ENCODE data around the gene CCS.

DNA sequence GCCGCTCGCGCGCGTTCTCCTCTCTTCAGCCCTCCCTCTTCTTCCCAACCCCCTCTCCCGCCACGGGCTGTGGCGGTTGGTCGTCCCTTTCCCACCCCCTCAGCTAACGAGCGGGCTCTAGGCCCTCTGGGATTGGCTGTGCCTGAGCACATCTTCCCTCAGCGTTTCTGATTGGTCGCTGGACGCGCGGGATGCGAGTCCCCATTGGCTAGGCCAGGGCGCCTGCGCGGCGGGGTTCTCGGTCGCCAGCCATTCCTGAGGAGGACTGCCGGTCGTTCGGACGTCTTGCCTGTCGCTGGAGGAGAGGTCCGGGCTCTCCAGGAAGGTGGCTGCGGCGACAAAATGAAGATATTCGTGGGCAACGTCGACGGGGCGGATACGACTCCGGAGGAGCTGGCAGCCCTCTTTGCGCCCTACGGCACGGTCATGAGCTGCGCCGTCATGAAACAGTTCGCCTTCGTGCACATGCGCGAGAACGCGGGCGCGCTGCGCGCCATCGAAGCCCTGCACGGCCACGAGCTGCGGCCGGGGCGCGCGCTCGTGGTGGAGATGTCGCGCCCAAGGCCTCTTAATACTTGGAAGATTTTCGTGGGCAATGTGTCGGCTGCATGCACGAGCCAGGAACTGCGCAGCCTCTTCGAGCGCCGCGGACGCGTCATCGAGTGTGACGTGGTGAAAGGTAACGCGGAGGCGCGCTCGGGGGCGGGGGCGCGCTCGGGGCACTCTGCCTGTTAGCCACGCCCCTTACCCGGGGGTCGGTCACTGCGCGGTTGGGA is 23.6 kb downstream of the CCS start, which contains the start of gene RBM14:
- TF ChIP-seq ZNF565 (CRISPR knock-in tag; conservative IDR thresholded peaks at IDR 0.05; ENCODE audit: low read depth) (no peak), ARNTL (CRISPR knock-in tag; IDR thresholded peaks at IDR 0.05; ENCODE audit: borderline replicate concordance, low read depth) (no peak), ZFP3 (CRISPR knock-in tag; IDR thresholded peaks at IDR 0.05) (peak; percentile 85), ZFP30 (CRISPR knock-in tag; IDR thresholded peaks at IDR 0.05) (no peak), TOX (CRISPR knock-in tag; IDR thresholded peaks at IDR 0.05; ENCODE audit: borderline replicate concordance) (no peak), CREB5 (CRISPR knock-in tag; IDR thresholded peaks at IDR 0.05; ENCODE audit: low read depth) (no peak), ZNF8 (CRISPR knock-in tag; IDR thresholded peaks at IDR 0.05) (0 out of 2 replicates have a peak, but pooled peaks have one; percentile 23), OSR1 (CRISPR knock-in tag; IDR thresholded peaks at IDR 0.05) (no peak), RARB (CRISPR knock-in tag; IDR thresholded peaks at IDR 0.05) (no peak), ZC3H10 (CRISPR knock-in tag; IDR thresholded peaks at IDR 0.05) (0 out of 2 replicates have a peak, but pooled peaks have one; percentile 2), BACH2 (CRISPR knock-in tag; IDR thresholded peaks at IDR 0.05; ENCODE audit: borderline replicate concordance) (0 out of 2 replicates have a peak, but pooled peaks have one; percentile 27), PPARA (CRISPR knock-in tag; IDR thresholded peaks at IDR 0.05; ENCODE audit: borderline replicate concordance) (no peak), ZNF70 (CRISPR knock-in tag; IDR thresholded peaks at IDR 0.05) (no peak; the same call in 1 of the 2 replicates)
- TF ChIP-seq, protein P1, sequence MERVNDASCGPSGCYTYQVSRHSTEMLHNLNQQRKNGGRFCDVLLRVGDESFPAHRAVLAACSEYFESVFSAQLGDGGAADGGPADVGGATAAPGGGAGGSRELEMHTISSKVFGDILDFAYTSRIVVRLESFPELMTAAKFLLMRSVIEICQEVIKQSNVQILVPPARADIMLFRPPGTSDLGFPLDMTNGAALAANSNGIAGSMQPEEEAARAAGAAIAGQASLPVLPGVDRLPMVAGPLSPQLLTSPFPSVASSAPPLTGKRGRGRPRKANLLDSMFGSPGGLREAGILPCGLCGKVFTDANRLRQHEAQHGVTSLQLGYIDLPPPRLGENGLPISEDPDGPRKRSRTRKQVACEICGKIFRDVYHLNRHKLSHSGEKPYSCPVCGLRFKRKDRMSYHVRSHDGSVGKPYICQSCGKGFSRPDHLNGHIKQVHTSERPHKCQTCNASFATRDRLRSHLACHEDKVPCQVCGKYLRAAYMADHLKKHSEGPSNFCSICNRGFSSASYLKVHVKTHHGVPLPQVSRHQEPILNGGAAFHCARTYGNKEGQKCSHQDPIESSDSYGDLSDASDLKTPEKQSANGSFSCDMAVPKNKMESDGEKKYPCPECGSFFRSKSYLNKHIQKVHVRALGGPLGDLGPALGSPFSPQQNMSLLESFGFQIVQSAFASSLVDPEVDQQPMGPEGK (CRISPR knock-in tag; IDR thresholded peaks at IDR 0.05; ENCODE audit: borderline replicate concordance), result no peak

All from SK-N-SH treated with all-trans-retinoic acid at 6 μM for 48 hours (cell line).